IPS-NIHi7 (cell line): Measurements from ENCODE around the gene ZIC4.
A peak's percentile ranks its signal among the peaks of the same experiment; 100 is the strongest.

Experiments
- DNase-seq: peaks from one replicate; pipeline ENCODE4 v3.0.0; 2012; ENCODE audit warnings: mixed read lengths; ENCODE audit errors: extremely low spot score

Gene ZIC4

GRCh38 chr3:147405231-147406027 lies 914 bp downstream of the ZIC4 start:
- DNase-seq = no peak

- DNase-seq = no peak
Measured at GRCh38 chr3:147404800-147405230, 1.5 kb downstream of the ZIC4 start.

GRCh38 chr3:147404000-147404799 lies 2.1 kb downstream of the ZIC4 start:
- no peak for DNase-seq

GRCh38 chr3:147403511-147403910 lies 2.8 kb downstream of the ZIC4 start:
- no peak for DNase-seq

GRCh38 chr3:147402159-147402558 lies 4.2 kb downstream of the ZIC4 start:
- no peak for DNase-seq

- no peak for DNase-seq
Measured at GRCh38 chr3:147401421-147401820, 4.9 kb downstream of the ZIC4 start.

- no peak for DNase-seq
Measured at GRCh38 chr3:147400999-147401398, 5.3 kb downstream of the ZIC4 start.

- no peak for DNase-seq
Measured at GRCh38 chr3:147400111-147400510, 6.2 kb downstream of the ZIC4 start.

- DNase-seq = no peak
Measured at GRCh38 chr3:147398813-147399534, 7.4 kb downstream of the ZIC4 start.

GRCh38 chr3:147397875-147398812 lies 8.2 kb downstream of the ZIC4 start:
- DNase-seq = no peak

GRCh38 chr3:147397155-147397874 lies 9.0 kb downstream of the ZIC4 start:
- DNase-seq = peak; percentile 53

GRCh38 chr3:147396712-147397046 lies 9.7 kb downstream of the ZIC4 start:
- no peak for DNase-seq

- DNase-seq = no peak
Measured at GRCh38 chr3:147395899-147396711, 10.2 kb downstream of the ZIC4 start.

- DNase-seq = no peak
Measured at GRCh38 chr3:147394884-147395225, 11.5 kb downstream of the ZIC4 start.

GRCh38 chr3:147393943-147394883 lies 12.1 kb downstream of the ZIC4 start:
- no peak for DNase-seq

GRCh38 chr3:147393261-147393942 lies 12.9 kb downstream of the ZIC4 start:
- DNase-seq = peak; percentile 69

- DNase-seq = no peak
Measured at GRCh38 chr3:147392625-147392946, 13.8 kb downstream of the ZIC4 start.
